Activated effector memory CD4-positive, alpha-beta T cell treated with anti-CD3 and anti-CD28 coated beads, Interleukin-2, amount 50 U/mL, for 16 hours (primary cell): Measurements from ENCODE around the gene FAM3A.

Experiments used
- DNase-seq: peaks from one replicate; pipeline ENCODE4 v3.0.0-alpha.2; 2020

Gene FAM3A

GRCh38 chrX:154476821-154477220 is 39.2 kb downstream of the FAM3A start:
- no peak for DNase-seq

DNA sequence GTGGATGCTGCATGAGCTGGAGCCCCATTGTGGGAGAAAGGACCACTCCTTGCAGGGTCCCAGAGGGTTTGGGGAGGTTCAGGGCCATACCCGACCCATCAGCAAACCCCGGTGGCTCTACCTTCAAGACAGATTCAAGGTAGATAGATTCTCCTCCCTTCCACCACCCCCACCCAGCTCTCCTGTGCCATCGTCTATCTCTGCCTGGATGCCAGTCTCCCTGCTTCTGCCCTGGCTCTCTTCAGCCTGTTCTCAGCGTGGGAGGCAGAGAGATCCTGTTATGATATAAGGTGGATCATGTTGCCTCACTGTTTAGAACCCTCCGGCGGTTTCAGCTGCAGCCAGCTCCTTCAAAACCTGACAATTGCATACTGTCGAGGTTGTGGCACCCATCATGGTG is 42.3 kb downstream of the FAM3A start:
- DNase-seq: no peak

DNA sequence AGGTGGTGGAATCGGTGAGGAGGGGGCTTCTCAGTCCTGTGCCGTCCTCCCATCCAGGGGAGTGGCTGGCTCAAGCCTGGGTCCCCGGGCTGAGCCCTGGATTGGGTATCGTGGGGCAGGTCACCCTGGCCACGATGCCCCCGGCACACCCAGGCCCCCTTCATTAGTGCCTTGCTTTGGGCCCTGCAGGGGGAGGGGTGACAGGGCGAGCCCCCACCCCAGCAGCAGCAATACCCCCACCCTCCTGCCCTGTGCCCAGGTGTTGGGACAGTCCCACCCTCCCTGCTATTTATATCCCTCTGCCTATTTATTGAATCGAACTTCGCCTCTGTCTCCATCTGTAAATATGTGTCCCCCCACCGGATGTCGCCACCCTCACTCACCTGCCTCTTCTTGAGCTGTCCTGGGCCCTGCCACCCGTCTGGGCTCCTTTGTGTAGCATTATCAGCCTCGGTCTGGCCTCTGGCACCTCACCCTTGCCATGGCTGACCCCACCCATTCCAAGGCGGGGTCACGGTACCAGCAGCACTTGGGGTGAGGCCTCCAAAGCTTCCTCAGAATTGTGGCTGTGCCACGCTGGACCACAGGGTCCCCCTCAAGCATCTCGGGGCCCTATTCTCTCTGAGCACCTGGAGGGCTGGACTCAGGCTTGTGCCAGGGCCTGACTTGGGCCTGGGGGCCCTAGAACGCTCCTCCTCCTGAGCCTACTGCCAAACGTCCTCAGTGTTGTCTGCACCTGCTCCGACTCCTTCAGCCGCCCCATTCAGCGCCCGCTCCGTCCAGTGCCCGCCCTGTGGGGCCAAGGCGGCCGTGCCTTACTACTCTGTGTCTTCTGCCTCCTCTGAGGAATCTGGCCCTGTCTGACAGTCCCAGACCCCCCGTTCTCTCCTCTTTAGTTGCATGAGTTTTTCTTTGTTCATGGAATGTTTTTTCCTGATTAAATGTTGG is 43.1 kb downstream of the FAM3A start:
- peak; percentile 37 for DNase-seq

DNA sequence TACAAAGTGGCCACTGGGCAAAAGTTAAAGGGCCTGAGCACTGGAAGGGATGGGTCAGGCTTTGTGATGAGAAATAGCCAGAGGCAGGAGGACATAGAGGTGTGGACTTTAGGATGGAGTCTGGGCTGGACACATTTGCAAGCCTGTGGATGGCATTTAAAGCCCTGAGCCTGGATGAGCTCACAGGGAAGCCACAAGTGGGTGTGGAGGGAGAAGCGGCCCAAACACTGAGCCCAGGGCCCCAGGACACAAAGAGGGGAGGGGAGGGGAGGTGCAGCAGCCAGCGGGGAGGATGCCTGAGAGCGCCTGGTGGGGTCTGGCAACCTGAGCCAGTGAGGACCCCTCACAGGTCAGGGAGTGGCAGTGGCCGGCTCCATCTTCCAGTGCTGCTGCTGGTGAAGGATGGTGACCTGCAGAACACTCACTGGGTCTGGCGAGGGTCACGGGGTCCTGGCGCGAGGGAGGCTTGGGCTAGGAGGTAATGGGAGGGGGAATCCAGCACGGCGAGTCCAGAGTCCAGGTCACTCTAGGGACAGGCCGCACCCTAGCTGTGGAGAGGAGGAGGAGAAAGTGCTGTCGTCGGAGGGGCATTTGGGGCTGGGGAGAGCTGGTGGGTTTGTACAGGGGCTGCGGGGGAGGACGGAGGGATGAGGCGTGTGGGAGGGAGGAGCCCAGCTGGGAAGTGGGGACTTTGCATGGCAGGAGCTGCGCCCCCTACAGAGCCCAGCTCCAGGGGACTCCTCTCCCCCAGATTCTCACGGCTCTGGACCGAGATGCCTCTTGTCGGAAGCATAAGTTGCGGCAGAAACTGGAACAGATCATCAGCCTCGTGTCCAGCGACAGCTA is 44.0 kb downstream of the FAM3A start:
- no peak for DNase-seq

DNA sequence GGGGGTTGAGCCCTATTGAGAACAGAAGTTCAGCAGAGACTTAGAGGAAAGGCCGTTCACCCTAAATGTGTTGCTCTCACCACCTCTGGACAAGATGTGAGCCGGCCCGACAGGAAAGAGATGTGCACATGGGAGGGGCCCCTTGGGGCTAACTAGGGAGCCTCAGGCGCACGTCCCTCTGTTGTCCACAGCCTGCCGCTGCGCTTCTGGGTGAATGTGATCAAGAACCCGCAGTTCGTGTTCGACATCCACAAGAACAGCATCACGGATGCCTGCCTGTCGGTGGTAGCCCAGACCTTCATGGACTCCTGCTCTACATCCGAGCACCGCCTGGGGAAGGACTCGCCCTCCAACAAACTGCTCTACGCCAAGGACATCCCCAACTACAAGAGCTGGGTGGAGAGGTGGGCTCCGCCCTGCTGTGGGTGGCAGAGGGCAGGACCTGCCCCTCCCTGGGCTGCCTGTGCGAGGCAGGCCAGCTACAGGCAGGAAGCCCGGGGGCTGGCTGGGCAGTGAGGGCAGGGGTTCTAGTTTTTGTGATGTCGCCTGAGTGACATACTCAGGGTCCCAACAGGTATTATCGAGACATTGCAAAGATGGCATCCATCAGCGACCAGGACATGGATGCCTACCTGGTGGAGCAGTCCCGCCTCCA is 45.0 kb downstream of the FAM3A start:
- no peak for DNase-seq

DNA sequence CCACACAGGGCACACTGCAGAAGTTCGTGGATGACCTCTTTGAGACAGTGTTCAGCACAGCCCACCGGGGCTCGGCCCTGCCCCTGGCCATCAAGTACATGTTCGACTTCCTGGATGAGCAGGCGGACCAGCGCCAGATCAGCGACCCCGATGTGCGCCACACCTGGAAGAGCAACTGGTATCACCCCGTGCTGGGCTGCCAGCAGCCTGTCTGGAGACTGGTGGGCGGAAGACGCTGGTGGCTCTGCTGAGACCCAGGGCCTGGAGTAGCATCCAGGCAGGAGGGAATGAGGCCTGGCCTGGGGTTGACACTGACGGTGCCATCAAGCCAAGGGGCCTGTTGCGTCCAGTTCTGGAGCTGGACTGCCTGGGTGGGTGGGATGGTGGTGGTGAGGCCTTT is 45.6 kb downstream of the FAM3A start:
- DNase-seq: no peak

DNA sequence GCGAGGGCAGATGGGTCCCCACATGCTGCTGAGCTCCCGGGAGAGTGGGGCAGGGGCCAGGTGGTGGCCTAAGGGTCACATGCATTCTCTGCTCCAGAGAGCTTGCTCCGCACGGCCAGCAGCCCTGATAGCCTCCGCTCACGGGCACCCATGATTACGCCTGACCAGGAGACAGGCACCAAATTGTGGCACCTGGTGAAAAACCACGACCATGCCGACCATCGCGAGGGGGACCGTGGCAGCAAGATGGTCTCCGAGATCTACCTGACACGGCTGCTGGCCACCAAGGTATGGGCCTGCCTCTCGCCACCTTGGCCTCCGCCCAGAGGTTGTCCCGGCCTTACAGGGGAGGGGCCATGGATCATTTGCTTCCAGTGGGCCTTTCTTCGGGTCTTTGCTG is 46.2 kb downstream of the FAM3A start:
- DNase-seq: no peak

GRCh38 chrX:154469114-154469513 is 46.9 kb downstream of the FAM3A start:
- no peak for DNase-seq

DNA sequence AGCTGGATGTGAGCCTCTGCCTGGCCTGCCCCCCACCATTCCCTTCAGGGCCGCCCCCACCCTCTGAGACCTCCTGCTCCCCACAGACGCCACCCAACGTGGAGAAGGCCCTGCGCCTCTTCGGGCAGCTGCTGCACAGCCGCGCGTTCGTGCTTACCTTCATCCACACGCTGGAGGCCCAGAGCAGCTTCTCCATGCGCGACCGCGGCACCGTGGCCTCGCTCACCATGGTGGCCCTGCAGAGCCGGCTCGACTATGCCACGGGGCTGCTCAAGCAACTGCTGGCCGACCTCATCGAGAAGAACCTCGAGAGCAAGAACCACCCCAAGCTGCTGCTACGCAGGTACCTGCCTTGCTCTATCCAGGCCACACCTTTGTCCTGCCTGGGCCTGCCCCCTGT is 47.8 kb downstream of the FAM3A start:
- no peak for DNase-seq

DNA sequence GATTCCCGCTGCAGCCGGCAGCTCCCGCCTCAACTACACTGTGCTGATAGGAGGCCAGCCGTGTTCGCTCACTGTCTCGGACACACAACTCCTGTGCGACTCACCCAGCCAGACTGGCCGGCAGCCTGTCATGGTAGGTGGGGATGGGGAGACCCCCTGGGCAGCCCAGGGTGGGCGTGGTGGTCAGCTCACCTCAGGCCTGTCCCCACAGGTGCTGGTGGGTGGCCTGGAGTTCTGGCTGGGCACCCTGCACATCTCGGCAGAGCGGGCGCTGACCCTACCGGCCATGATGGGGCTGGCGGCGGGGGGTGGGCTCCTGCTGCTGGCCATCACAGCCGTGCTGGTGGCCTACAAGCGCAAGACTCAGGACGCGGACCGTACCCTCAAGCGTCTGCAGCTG is 48.5 kb downstream of the FAM3A start:
- DNase-seq: no peak

DNA sequence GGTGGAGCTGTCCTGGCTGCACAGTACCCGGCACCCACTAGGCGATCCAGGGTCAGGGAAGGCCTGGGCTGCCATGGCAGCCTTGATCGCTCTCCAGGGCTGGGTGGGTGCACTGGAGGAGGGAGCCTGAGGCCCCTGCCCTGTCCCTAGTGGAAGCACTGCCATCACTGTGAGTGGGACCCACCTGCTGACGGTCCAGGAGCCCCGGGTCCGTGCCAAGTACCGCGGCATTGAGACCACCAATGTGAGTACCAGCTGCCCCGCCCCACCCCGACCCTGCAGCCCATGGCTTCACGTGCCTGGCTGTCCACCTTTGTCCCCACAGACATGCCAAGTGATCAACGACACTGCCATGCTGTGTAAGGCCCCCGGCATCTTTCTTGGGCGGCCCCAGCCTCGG is 49.1 kb downstream of the FAM3A start:
- DNase-seq: no peak

GRCh38 chrX:154466036-154466435 is 50.0 kb downstream of the FAM3A start:
- DNase-seq: no peak

DNA sequence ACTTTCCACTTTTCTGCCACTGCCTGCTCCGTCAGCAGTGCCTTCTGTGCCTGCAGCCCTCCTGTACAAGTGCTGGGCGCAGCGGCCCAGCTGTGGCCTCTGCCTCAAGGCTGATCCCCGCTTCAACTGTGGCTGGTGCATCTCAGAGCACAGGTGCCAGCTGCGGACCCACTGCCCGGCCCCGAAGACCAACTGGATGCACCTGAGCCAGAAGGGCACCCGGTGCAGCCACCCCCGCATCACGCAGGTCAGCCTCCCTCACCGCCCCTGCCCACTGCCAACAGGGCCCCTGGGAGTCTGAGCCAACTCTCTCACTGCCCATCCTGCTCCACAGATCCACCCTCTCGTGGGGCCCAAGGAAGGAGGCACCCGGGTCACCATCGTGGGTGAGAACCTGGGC is 50.4 kb downstream of the FAM3A start:
- DNase-seq: no peak

GRCh38 chrX:154464806-154465365 is 51.1 kb downstream of the FAM3A start:
- DNase-seq: no peak

DNA sequence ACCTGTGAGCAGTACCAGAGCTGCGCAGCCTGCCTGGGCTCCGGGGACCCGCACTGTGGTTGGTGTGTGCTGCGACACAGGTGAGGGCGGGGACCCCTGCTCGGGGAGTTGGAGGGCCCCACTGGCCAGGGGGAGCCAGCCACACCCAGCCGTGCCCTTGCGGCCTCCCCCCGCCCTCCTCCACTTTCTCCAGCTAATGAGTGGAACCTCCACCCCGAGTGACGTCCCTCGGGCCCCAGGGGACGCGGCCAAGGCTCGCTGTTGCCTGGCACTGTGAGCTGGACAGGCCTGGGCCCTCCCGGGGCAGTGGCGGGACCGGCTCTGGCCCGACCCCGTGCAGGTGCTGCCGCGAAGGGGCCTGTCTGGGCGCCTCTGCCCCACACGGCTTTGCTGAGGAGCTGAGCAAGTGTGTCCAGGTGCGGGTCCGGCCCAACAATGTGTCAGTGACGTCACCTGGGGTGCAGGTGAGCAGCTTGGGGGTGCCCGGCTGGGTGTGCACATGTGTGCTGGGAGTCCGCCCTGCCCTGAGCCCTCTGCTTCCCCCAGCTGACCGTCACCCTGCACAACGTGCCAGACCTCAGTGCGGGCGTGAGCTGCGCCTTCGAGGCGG is 52.3 kb downstream of the FAM3A start:
- no peak for DNase-seq

DNA sequence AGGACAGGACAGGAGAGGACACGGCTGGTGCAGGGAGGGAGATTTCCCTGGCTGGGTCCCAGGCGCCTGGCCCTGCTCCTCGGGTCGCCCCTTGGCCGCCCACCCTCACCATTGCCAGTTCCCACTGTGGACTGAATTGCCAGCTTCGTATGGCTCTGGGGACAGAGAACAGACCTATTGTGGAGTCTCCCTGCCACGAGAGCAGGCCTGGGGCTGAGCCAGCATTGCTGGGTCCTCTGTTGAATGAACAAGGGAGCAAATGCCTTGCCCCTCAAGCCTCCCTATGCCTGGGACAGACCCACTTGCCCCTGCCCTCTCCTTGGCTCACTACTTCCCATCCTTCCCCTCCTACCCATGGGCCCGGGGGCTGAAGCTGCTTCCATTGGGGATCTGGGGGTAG is 53.6 kb downstream of the FAM3A start:
- no peak for DNase-seq

- DNase-seq: no peak
Observed at GRCh38 chrX:154460326-154460725, 55.7 kb downstream of the FAM3A start.

DNA sequence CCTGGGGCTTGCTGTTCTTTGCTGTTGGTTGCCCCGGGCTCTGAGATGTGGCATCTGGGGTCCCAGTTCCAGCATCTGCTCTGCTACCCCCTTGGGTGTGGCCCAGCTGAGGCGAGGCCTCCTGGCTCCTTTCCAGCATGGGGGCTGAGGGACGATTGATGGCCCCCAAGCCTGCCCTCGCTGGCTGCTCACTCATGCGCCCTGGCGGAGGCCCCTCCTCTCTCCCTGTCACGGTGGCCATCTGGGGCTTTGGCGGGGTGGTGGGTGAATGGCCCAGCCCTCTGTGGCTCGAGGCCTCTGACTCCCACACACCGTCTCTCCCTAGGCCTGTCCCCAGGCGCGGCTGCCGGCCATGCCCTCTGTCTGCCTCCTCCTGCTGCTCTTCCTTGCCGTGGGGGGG is 56.2 kb downstream of the FAM3A start:
- no peak for DNase-seq

DNA sequence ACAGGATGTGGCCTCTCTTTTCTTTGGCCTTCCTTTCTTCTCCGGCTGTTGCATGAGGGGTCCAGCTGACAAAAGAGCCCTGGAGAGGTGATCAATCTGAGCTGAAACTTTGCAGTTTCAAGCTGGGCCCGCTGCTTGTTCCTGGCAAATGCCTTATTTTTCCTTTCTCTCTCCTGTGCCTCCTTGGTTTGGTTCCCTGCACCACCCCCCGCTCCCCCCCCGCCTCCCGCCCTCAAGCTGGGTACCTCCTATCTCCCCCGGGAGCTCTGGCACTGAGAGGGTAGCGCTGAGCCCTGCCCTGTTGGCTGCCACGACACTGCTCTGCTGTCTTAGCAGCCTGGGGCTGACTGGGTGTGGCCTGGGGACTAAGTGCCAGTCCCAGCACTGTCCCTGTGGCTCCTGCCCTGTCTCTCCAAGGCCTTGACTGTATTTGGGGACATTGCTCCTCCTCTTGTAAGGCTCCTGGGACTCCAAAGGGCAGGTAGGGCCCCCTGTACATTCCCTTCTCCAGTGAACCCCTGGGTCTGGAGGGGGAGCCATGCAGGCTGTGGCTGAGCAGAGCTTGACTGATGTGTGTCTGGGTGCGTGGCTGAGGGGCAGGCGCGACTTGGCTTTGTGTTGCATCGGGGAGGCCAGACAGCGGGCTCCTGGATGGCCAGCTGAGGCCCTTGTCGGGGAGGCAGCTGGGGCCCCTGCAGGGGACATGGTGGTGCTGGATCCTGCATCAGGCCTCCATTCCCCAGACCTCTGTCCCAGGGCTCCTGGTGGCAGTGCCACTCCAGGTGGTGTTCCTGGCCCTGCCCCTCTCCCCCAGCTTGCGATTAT is 56.9 kb downstream of the FAM3A start:
- DNase-seq: no peak

DNA sequence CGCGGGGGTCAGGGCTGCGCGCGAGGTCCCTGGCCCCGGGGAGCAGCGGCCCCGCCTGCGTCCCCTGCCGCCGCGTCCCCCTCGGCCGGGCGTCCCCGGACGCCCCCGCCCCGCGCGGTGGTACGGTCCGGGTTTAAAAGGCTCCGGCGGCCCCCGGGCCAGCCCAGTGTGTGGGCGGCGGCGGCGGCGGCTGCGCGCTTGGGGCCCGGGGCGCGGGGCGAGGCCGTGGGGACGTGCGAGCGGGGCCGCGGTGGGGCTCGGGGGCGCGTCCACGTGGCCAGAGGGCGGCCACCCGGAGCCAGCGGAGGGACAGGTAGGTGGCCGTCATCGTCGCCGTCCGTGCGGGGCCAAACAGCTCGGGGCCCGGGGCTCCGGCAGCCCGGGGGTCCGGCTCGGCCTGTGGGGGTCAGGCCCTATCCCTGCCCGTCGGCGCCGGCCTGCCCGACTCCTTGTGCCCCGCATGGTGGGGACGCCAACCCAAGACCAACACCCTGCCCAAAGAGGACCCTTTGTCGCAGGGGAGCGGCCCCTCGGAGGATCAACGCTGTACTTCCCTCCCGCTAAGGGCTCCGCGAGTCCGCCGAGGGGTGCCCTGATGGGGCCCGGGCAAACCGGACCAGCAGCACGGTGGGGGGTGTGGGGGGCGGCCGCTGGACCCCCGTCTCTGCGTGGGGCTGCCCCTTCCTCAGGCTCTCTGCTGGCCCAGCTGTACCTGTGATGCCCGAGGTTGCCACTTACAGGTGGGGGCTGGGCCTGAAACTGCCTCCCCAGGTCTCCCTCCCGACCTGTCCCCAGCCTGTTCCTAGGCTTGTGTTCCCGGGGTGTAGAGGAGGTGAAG is 57.7 kb downstream of the FAM3A start, which contains the start of gene PLXNA3:
TSS of gene PLXNA3 (plus strand) at position 166 of the 838 bp plus-strand sequence. CDS start 1,903 bp downstream, outside the sequence.
- DNase-seq: peak; percentile 88
